ENCODE measurements around the gene IRAK2. TPM values are rescaled to one million over a fixed set of nuclear protein-coding genes. Genes with fewer than 3 reads are reported as not detected.

IRAK2 gene
- total and polyA plus RNA-seq, 7 donors: 3.9 to 21.3 (median 9.1) TPM

GRCh38 chr3:10284496-10284895, 119.8 kb downstream of the IRAK2 start:
- no peak for ATAC-seq
- H3K4me3 ChIP-seq: no peak overlapping the region
- WGBS, 3 donors: 84 to 88% (median 88%) methylated on average over 9 of the region's 9 CpGs
- no peak for TF ChIP-seq CTCF (IDR thresholded peaks at IDR 0.05)
- peaks cover 9 to 91% of the 10 kb centered on the region in 2 donors for H3K36me3 ChIP-seq (ENCODE audit: insufficient read depth in 1 of 2, low read depth in 1 of 2)
- DNase-seq: no peak
- no peaks in the 10 kb centered on the region for H3K4me1 ChIP-seq
- H3K27ac ChIP-seq: no peak overlapping the region
- intact Hi-C loops (cut with DNase I): no loop called here
- H3K27me3 ChIP-seq (ENCODE audit: insufficient read depth in 3 of 3, low read length in 2 of 3): no peaks in the 10 kb centered on the region
- no peaks in the 10 kb centered on the region for H3K9me3 ChIP-seq

DNA sequence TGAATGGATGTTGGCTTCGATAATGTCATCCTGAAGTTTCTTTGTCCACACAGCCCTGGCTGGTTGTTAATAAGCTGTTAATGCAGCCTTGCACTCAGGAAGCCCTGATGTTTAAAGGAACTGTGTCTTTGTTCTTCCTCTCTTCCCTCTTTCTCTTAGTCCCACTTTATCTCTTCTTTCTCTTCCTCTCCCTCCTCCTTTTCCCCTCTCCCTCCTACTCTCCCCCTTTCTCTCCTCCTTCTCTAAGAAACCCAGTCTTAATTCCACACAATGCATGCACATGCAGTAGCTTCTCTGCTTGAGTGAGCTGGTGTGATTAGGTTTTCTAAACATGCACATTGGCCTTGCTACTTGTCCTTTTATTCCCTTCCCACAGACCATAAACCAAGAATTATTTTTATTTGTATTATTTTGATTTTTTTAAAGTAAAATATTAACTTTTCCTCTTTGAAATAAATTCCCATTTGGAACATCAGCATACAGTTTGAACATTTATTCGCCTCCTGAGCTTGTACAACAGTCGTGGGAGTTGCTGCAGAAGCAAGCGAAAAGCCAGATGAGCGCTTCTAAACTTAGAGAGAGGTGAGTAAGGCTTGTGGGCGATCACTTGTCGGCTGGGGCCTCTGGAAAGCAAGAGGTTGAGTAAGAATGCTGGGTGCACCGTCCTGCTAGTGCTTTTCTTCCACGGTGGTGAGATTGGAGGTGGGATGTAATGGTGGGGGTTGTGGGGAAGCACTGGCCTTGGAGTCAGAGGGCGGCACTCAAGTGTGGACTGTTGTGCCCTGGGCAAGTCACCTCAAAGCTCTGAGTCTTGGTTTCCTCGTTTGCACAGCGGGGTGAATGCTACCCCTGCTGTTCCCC, 120.8 kb downstream of the IRAK2 start:
- WGBS, 3 donors: 88% methylated on average over 12 of the region's 12 CpGs
- Histone ChIP-seq H3K36me3 (ENCODE audit: insufficient read depth in 1 of 2, low read depth in 1 of 2) (peaks cover 0 to 89% of the 10 kb centered on the region in 2 donors), H3K4me1 (no peaks in the 10 kb centered on the region), H3K9me3 (no peaks in the 10 kb centered on the region), H3K4me3 (no peak overlapping the region), H3K27ac (no peak overlapping the region), H3K27me3 (ENCODE audit: insufficient read depth in 3 of 3, low read length in 2 of 3) (no peaks in the 10 kb centered on the region)
- DNase-seq: no peak
- no peak for TF ChIP-seq CTCF (IDR thresholded peaks at IDR 0.05)
- intact Hi-C loops (cut with DNase I): no loop called here
- no peak for ATAC-seq

- Histone ChIP-seq H3K27ac (no peak overlapping the region), H3K9me3 (no peaks in the 10 kb centered on the region), H3K4me3 (no peak overlapping the region), H3K4me1 (no peaks in the 10 kb centered on the region), H3K36me3 (ENCODE audit: insufficient read depth in 1 of 2, low read depth in 1 of 2) (peaks cover 0 to 89% of the 10 kb centered on the region in 2 donors), H3K27me3 (ENCODE audit: insufficient read depth in 3 of 3, low read length in 2 of 3) (no peaks in the 10 kb centered on the region)
- ATAC-seq: no peak
- intact Hi-C loops (cut with DNase I): no loop called here
- TF ChIP-seq CTCF (IDR thresholded peaks at IDR 0.05): no peak
- no peak for DNase-seq
- WGBS, 3 donors: 88 to 92% (median 91%) methylated on average over 5 of the region's 5 CpGs
Measured at GRCh38 chr3:10286133-10286524, 121.4 kb downstream of the IRAK2 start.

- H3K36me3 ChIP-seq (ENCODE audit: insufficient read depth in 1 of 2, low read depth in 1 of 2): peaks cover 0 to 93% of the 10 kb centered on the region in 2 donors
- TF ChIP-seq CTCF (IDR thresholded peaks at IDR 0.05): no peak
- H3K27ac ChIP-seq: no peak overlapping the region
- no peaks in the 10 kb centered on the region for H3K27me3 ChIP-seq (ENCODE audit: insufficient read depth in 3 of 3, low read length in 2 of 3)
- no peak overlapping the region for H3K4me3 ChIP-seq
- 45 to 66% (median 53%) methylated on average over 2 of the region's 2 CpGs for WGBS, 3 donors
- DNase-seq: no peak
- no peaks in the 10 kb centered on the region for H3K4me1 ChIP-seq
- ATAC-seq: peak in 1 of 4 donors; percentile 56
- intact Hi-C loops (cut with DNase I): no loop called here
- H3K9me3 ChIP-seq: no peaks in the 10 kb centered on the region
Measured at GRCh38 chr3:10286596-10287295, 122.0 kb downstream of the IRAK2 start.
